ENCODE measurements around the gene CAMTA1. TPM values are rescaled to one million over a fixed set of nuclear protein-coding genes. Genes with fewer than 3 reads are reported as not detected.

CAMTA1 gene
- total RNA-seq, 2 experiments from 2014 or later: 43.9 to 73.3 TPM

GRCh38 chr1:6972399-6972798 is 187.1 kb downstream of the CAMTA1 start:
- peaks cover 2% of the 10 kb centered on the region for H3K4me1 ChIP-seq (ENCODE audit: insufficient read depth, low read length, poor library complexity, severe bottlenecking)
- intact Hi-C loops (cut with micrococcal nuclease; ENCODE audit: unreplicated experiment): no loop called here
- no peaks in the 10 kb centered on the region for H3K36me3 ChIP-seq (ENCODE audit: insufficient read depth, low read length)
- no TSS peak for BruUV-seq (replicated peaks)
- POLR2A ChIA-PET: no interaction called here
- no peak overlapping the region for H3K4me3 ChIP-seq (ENCODE audit: low read depth, low read length, poor library complexity, severe bottlenecking)
- H3K79me2 ChIP-seq (ENCODE audit: insufficient read depth, low read depth, low read length): no peaks in the 10 kb centered on the region
- no peak for DNase-seq (ENCODE audit: low spot score)
- TF ChIP-seq CTCF (conservative IDR thresholded peaks at IDR 0.05; ENCODE audit: low read length) (no peak), EZH2phosphoT487 (IDR thresholded peaks at IDR 0.05; ENCODE audit: borderline replicate concordance, low read depth, low read length) (no peak)
- CTCF ChIA-PET (ENCODE audit: unreplicated experiment): no interaction called here
- H3K9me2 ChIP-seq (ENCODE audit: insufficient read depth, low read length): no peaks in the 10 kb centered on the region
- no peaks in the 10 kb centered on the region for H4K20me1 ChIP-seq (ENCODE audit: insufficient read depth, low read length)
- no peak overlapping the region for H3K4me2 ChIP-seq (ENCODE audit: low read length)
- H3K27ac ChIP-seq (ENCODE audit: low read depth, low read length, poor library complexity, severe bottlenecking): no peak overlapping the region
- no peak overlapping the region for H2AFZ ChIP-seq (ENCODE audit: low read length)
- H3K9me3 ChIP-seq (ENCODE audit: low read length): no peaks in the 10 kb centered on the region

GRCh38 chr1:6975331-6976043 is 190.2 kb downstream of the CAMTA1 start:
- no peaks in the 10 kb centered on the region for H3K4me1 ChIP-seq (ENCODE audit: insufficient read depth, low read length, poor library complexity, severe bottlenecking)
- DNase-seq (ENCODE audit: low spot score): no peak
- H3K79me2 ChIP-seq (ENCODE audit: insufficient read depth, low read depth, low read length): no peaks in the 10 kb centered on the region
- ChIA-PET CTCF (ENCODE audit: unreplicated experiment) (no interaction called here), POLR2A (no interaction called here)
- H3K4me3 ChIP-seq (ENCODE audit: low read depth, low read length, poor library complexity, severe bottlenecking): no peak overlapping the region
- no TSS peak for BruUV-seq (replicated peaks)
- intact Hi-C loops (cut with micrococcal nuclease; ENCODE audit: unreplicated experiment): no loop called here
- no peak overlapping the region for H2AFZ ChIP-seq (ENCODE audit: low read length)
- H3K9me2 ChIP-seq (ENCODE audit: insufficient read depth, low read length): no peaks in the 10 kb centered on the region
- no peaks in the 10 kb centered on the region for H3K36me3 ChIP-seq (ENCODE audit: insufficient read depth, low read length)
- no peaks in the 10 kb centered on the region for H4K20me1 ChIP-seq (ENCODE audit: insufficient read depth, low read length)
- H3K27ac ChIP-seq (ENCODE audit: low read depth, low read length, poor library complexity, severe bottlenecking): no peak overlapping the region
- TF ChIP-seq EZH2phosphoT487 (IDR thresholded peaks at IDR 0.05; ENCODE audit: borderline replicate concordance, low read depth, low read length) (no peak), CTCF (conservative IDR thresholded peaks at IDR 0.05; ENCODE audit: low read length) (no peak)
- no peak overlapping the region for H3K4me2 ChIP-seq (ENCODE audit: low read length)
- H3K9me3 ChIP-seq (ENCODE audit: low read length): no peaks in the 10 kb centered on the region

- no peaks in the 10 kb centered on the region for H3K9me3 ChIP-seq (ENCODE audit: low read length)
- ChIA-PET POLR2A (no interaction called here), CTCF (ENCODE audit: unreplicated experiment) (no interaction called here)
- DNase-seq (ENCODE audit: low spot score): no peak
- no peak overlapping the region for H3K4me3 ChIP-seq (ENCODE audit: low read depth, low read length, poor library complexity, severe bottlenecking)
- H3K4me1 ChIP-seq (ENCODE audit: insufficient read depth, low read length, poor library complexity, severe bottlenecking): no peaks in the 10 kb centered on the region
- intact Hi-C loops (cut with micrococcal nuclease; ENCODE audit: unreplicated experiment): no loop called here
- no peaks in the 10 kb centered on the region for H3K79me2 ChIP-seq (ENCODE audit: insufficient read depth, low read depth, low read length)
- BruUV-seq (replicated peaks): no TSS peak
- no peak overlapping the region for H3K27ac ChIP-seq (ENCODE audit: low read depth, low read length, poor library complexity, severe bottlenecking)
- no peaks in the 10 kb centered on the region for H3K9me2 ChIP-seq (ENCODE audit: insufficient read depth, low read length)
- H4K20me1 ChIP-seq (ENCODE audit: insufficient read depth, low read length): no peaks in the 10 kb centered on the region
- H2AFZ ChIP-seq (ENCODE audit: low read length): no peak overlapping the region
- H3K4me2 ChIP-seq (ENCODE audit: low read length): no peak overlapping the region
- TF ChIP-seq CTCF (conservative IDR thresholded peaks at IDR 0.05; ENCODE audit: low read length): no peak
- TF ChIP-seq EZH2phosphoT487 (IDR thresholded peaks at IDR 0.05; ENCODE audit: borderline replicate concordance, low read depth, low read length): no peak
- H3K36me3 ChIP-seq (ENCODE audit: insufficient read depth, low read length): no peaks in the 10 kb centered on the region
Measured at GRCh38 chr1:6976044-6976375, 190.8 kb downstream of the CAMTA1 start.
